NCI-H187 (cell line): Measurements from ENCODE around the gene HAUS5.

Experiments used
- DNase-seq, 2 experiments: peaks; one replicate each; lab custom pipeline; 2025; lab: John Stamatoyannopoulos, UW

HAUS5 gene

GRCh38 chr19:35671818-35672217 is 59.3 kb downstream of the HAUS5 start:
- no peak for DNase-seq

- no peak for DNase-seq
Measured at GRCh38 chr19:35673121-35673804, 60.7 kb downstream of the HAUS5 start.
